RCC 7860 (cell line): ENCODE measurements around the gene C14orf39.

ENCODE experiments used
- DNase-seq: peaks from one replicate; pipeline ENCODE4 v3.0.0-alpha.2; 2015; ENCODE audit warnings: low spot score
- FAIRE-seq: peaks from 2 replicates; lab custom pipeline; 2012; peaks lifted over from hg19 to GRCh38; lab: Jason Lieb, UNC

Gene C14orf39, protein sequence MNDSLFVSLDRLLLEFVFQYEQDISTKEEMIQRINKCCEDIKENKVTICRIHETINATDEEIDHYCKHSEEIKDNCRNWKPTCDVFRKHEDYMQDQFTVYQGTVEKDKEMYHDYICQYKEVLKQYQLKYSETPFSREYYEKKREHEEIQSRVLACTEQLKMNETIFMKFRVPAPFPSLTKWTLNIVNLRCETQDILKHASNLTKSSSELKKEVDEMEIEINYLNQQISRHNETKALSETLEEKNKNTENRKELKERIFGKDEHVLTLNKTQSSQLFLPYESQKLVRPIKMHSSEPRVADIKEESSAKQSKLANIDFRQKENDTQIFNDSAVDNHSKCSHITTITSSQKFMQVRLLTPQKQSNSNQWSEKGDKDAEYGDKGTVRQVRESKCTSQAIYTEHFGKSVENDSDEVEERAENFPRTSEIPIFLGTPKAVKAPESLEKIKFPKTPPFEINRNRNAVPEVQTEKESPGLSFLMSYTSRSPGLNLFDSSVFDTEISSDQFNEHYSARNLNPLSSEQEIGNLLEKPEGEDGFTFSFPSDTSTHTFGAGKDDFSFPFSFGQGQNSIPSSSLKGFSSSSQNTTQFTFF

DNA sequence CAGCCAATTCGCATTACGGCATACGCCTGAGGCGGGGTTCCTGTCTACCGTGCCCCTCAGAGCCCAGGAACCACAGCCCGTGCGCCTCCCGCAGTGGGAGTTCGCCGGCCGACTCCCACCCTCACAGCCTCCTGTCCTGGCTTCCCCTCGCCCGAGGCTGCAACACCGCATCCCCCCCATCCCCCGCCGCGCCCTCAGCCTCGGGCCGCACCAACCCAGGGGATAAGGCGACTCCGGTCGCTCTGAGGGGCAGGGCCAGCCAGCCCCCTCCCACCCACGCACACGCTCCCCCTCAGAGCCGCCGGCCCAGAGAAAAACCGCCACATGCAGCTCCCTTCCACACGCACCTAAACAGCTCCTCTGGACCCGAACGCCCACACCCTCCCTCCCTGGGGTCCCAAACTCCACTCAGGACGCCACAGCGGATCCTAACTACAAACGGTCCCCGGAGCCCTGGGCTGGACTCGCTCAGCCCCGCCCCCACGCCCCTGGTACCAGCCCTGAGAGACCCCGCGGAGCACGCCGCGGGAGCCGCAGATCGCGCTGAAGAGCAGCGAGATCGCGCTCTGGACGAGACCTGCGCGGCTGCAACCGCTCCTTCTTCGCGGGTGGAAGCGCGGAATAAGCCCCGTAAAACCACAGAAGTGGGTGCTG is at the start of gene C14orf39:
Gene C14orf39, minus strand, starts transcription at position 466 of the 654 bp plus-strand sequence. CDS start 985 bp downstream, outside the sequence.
- no peak for DNase-seq
- no peak for FAIRE-seq

DNA sequence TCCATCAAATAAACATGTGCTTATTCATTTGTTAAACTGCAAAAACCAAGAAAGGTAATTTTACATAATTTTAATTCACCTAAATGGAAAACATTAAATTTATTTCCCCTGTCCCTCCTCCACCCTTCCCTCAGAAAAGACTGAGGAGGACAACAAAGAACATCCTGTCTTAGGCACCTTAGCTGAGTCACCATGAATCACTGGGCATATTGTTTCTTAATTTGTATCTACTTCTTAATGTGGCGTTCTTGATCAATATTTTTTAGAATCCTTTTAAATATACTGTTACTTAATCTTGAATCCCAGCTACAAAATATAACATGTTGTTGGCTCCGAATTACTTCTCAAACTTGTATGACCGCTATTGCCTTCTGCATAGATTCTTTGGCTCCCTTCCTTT is 46.6 kb upstream of the C14orf39 start:
- FAIRE-seq (no peak), DNase-seq (no peak)

GRCh38 chr14:60515511-60516289 is 29.8 kb upstream of the C14orf39 start:
- no peak for FAIRE-seq
- DNase-seq, result no peak

DNA sequence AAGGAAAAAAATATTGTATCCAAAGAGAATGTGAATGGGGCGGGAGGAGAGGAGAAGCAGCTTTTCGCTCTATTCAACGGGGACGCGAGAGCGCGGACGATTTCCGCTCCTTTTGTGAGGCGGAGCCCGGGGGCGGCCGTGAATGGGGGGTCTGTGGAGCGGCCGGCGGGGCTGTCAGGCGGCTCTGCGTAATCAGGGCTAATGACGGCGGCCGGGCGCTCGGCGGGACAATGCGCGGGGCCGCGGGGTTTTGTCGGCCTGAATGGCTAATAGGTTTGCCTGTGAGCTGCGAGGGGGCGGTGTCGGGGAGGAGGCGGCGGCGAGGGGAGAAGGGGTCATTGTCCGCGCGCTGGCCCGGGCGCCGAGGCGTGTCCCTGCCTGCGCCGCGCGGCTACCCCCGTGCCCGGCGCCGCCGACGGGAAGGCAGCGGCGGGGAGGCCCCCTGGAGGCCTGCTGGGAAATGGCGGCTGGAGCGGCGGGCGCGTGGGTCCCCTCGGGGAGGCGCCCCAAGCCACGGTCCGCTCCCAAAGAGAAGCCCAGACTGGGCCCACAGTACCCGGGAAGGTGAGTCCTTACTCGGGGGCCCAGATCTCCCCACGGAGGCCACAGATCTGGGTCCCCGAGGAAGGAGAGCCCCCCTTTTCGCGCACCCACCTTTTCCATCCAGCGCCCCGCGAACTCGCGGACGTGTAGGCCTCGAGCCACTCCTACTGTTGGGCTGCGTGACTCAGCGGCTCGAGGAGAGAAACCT is 29.1 kb upstream of the C14orf39 start:
- no peak for FAIRE-seq
- no peak for DNase-seq

GRCh38 chr14:60514378-60514740 is 28.5 kb upstream of the C14orf39 start:
- no peak for FAIRE-seq

DNA sequence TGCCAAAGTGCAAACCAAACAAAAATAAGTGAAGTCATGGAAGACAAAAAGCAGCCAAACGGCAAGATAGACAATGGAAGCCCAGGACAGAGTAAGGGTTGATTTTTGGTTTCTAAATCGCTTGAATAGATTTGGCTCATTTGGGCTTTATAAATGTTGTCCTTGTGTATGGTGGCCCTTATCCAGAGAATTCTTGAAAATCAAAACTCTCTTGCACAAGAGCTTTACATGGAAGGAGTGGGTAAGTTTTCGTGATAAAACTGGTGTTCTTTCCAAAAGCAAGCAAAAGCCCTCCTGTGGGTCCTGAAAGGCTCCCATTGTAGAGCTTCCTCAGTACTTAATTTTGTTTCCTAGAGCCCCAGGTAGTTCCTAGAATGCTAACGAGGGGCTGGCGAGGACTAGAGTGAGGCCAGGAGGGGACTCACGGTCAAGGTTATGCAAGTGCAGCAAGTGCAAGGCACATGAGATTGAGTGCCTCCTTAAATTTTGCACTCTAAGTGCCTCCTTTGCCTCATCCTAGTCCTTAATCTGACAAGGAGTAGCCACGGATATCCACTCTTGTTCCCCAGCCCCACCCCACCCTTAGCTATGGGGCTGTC is 27.2 kb upstream of the C14orf39 start:
- FAIRE-seq (no peak), DNase-seq (no peak)

More at GRCh38 chr14:60514378-60514740, 28.5 kb upstream of the C14orf39 start:
- no peak for DNase-seq

- no peak for FAIRE-seq
- no peak for DNase-seq
Observed at GRCh38 chr14:60512126-60512525, 26.3 kb upstream of the C14orf39 start.

DNA sequence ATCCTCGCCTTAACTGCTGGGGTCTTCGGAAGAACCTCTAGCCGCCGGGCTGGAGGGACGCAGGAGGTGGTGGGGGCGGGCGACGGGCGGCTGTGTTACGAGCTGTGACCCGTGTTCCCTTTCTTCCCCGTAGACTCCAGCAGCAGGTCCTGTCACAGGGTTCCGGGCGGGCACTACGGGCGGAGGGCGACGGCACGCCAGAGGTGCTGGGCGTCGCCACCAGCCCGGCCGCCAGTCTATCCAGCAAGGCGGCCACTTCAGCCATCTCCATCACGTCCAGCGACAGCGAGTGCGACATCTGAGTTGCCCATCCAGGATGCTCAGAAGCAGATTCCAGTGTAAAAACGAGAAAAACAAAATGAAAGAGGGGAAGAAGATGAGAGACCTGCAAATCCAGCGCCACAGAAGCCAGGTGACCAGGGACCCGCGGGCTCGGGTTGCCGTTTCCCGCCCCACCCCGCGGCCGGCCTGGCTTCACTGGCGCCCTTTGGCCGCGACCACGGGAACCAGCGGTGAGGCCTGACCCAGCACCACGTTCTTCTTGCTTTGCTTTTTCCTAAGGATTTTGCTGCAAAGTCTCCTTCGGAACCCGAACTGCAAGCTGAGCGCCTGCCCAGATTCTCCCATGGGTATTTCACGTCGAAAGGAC is 25.2 kb upstream of the C14orf39 start:
- DNase-seq (no peak), FAIRE-seq (no peak)

- no peak for FAIRE-seq
Observed at GRCh38 chr14:60510254-60510950, 24.5 kb upstream of the C14orf39 start.

DNA sequence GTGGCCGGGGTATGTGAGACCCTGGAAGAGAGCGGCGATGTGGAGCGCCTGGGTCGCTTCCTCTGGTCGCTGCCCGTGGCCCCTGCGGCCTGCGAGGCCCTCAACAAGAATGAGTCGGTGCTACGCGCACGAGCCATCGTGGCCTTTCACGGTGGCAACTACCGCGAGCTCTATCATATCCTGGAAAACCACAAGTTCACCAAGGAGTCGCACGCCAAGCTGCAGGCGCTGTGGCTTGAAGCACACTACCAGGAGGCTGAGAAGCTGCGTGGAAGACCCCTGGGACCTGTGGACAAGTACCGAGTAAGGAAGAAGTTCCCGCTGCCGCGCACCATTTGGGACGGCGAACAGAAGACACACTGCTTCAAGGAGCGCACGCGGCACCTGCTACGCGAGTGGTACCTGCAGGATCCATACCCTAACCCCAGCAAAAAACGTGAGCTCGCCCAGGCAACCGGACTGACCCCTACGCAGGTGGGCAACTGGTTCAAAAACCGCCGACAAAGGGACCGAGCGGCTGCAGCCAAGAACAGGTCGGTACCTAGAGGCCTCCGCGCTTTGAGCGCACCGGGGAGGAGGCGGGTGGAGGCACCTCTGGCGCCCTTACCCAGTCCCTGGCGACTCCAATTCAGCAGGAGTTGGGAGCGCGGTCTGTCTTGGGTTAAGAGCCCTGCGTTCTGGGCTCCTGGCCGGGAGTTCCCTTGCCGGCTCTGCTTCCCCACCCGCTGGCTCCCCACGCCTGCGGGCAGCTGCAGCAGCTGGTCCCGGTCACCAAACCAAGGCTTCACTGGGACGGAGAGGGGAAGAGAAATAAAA is 23.8 kb upstream of the C14orf39 start:
- DNase-seq, result no peak
- no peak for FAIRE-seq

More at GRCh38 chr14:60510254-60510950, 24.5 kb upstream of the C14orf39 start:
- no peak for DNase-seq

- no peak for FAIRE-seq
- DNase-seq, result no peak
Observed at GRCh38 chr14:60508707-60509437, 23.0 kb upstream of the C14orf39 start, which contains the start of gene SIX6. TSS of gene SIX6 (plus strand) at chr14:60509146. CDS start at chr14:60509399, 253 bp downstream.

DNA sequence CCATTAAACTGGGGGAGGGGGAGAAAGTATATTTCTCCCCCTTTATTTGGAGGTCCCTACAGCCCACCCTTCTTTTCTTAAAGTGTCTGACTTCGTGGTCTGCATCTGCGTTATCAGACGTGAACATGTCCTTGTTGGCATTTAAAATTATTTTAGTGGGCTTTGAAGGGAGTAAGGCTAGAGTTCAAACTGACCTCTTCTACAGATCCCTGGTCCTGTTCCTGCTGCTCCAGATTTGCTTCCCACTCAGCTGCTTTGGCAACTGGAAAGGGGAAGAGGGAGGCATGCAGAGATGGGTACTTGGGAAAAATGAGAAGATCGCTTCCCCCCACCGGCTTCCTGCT is 22.5 kb upstream of the C14orf39 start:
- DNase-seq, result no peak
- FAIRE-seq, result no peak

GRCh38 chr14:60506985-60507829 is 21.3 kb upstream of the C14orf39 start:
- FAIRE-seq (no peak), DNase-seq (no peak)

- FAIRE-seq, result no peak
Observed at GRCh38 chr14:60506462-60506984, 20.7 kb upstream of the C14orf39 start.

GRCh38 chr14:60506010-60506409 is 20.1 kb upstream of the C14orf39 start:
- DNase-seq, result no peak
- no peak for FAIRE-seq

More at GRCh38 chr14:60506462-60506984, 20.7 kb upstream of the C14orf39 start:
- no peak for DNase-seq

- no peak for DNase-seq
- FAIRE-seq, result no peak
Observed at GRCh38 chr14:60505448-60505847, 19.6 kb upstream of the C14orf39 start.
